Measurements from ENCODE around the gene ATP5PD.

Gene ATP5PD

DNA sequence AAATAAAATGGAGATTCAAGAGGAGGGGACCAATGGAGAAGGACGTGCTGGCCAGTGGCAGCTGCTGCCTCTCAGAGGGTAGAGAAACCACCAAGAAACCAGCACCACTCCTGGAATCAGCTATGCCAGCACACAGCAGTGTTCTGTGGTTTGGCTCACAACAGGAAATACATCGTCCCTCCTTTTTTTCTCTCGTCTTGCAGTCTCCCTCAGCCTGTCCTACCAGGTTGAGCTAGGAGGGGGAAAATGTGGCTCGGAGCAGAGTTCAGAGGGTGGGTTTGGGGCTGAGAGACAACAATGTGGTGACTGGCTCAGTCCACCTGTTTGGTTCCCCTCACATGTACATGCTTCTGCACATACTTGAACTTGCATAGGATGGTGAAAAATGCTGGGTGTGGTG is 21.1 kb upstream of the ATP5PD start:
- H3K27me3 Mint-ChIP-seq, result no peaks in the 10 kb centered on the region
- no peak overlapping the region for H3K4me3 Mint-ChIP-seq
- H3K27ac Mint-ChIP-seq, result peak overlapping the region; percentile 74
- peak; percentile 63 for ATAC-seq
- H3K36me3 Mint-ChIP-seq (ENCODE audit: low read depth), result peaks cover 6% of the 10 kb centered on the region
- peaks cover 34% of the 10 kb centered on the region for H3K4me1 Mint-ChIP-seq
- DNase-seq, result no peak
- H3K9me3 Mint-ChIP-seq, result no peaks in the 10 kb centered on the region

DNA sequence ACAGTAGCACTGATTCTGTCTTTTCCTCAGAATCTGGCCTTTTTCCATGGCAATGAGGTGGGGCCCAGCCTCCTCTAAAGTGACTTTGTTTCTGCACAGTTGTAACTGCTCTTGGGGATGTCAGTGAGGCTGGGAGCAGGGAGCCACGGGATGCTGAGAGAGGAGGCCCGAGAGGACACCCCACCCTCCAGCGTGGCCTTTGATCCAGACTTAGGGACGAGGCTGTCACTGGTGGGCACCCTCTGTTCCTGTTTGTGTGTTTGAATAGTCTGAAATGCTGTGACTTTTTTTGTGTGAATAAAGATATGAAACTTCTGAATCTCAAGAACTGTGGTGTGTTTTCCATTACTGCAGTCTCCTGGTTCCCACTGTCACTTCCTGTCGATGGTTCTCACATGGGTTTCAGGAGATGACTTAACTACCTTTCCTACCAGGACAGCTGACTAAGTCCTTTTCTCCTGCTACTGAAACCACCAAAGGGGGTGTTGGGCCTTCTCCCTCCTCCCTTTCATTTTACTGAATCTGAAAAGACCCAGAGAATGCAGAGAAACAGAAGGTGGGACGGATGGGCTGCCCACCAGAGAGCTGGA is 18.9 kb upstream of the ATP5PD start:
- DNase-seq (no peak), ATAC-seq (peak; percentile 76)
- Mint-ChIP-seq H3K27me3 (no peaks in the 10 kb centered on the region), H3K36me3 (ENCODE audit: low read depth) (peaks cover 12% of the 10 kb centered on the region), H3K4me3 (no peak overlapping the region), H3K9me3 (no peaks in the 10 kb centered on the region), H3K4me1 (peaks cover 34% of the 10 kb centered on the region), H3K27ac (peak overlapping the region; percentile 58)

DNA sequence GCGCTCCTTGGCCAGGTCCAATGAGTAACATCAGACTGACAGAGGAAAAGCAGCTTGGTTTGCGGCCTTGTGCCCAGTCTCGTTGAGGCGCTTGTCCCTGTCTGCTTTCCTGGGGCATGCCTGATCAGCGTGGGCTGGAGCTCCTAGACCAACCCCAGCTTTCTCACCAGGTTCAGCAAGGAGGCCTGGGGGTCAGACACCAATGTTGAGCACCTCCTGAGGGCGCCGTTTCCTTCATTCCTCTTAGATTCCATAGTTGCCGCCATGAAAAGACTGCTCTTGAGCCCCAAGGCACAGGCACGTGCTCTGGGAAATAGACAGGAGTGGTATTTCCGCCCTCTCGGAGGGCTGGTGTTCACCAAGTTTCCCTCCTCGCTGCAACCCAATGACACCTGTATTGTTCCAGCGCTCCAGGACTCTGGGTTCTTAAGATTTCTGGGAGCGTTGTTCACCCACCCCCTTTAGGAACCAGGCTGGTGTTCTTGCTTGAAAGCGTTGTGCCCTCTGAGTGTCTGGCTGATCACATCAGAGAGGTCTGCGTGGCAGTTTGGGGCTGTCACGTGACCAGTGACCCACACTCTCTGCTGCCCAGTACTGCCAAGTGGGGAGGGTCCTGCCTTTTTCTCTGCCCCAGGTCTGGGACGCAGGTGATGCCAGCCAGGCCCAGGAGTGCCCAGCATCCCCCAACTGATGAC is 18.2 kb upstream of the ATP5PD start:
- Mint-ChIP-seq H3K9me3 (no peaks in the 10 kb centered on the region), H3K4me3 (no peak overlapping the region), H3K36me3 (ENCODE audit: low read depth) (peaks cover 14% of the 10 kb centered on the region), H3K4me1 (peaks cover 34% of the 10 kb centered on the region), H3K27ac (peak overlapping the region; percentile 58), H3K27me3 (no peaks in the 10 kb centered on the region)
- DNase-seq (no peak), ATAC-seq (no peak)

DNA sequence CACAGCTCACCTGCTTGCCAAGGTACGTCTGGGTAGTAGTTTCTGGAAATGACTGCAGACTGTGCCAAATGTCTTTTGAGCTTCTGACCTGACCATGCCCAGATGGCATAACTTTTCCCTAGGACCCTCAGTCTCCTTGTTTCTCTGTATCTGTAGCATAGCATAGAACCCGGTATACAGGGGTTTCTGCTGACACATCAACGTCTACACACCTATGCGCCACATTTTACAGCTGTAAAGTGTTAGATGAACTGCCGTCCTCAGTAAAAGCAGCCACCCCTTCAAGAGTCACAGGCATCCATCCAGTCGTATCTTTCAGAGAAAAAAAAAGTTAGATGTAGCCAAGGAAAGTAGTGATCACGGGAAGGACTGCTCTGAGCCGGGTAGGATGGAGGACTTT is 17.7 kb upstream of the ATP5PD start:
- H3K4me3 Mint-ChIP-seq, result no peak overlapping the region
- no peaks in the 10 kb centered on the region for H3K9me3 Mint-ChIP-seq
- H3K27ac Mint-ChIP-seq, result no peak overlapping the region
- peaks cover 19% of the 10 kb centered on the region for H3K36me3 Mint-ChIP-seq (ENCODE audit: low read depth)
- H3K27me3 Mint-ChIP-seq, result no peaks in the 10 kb centered on the region
- no peak for DNase-seq
- H3K4me1 Mint-ChIP-seq, result peaks cover 34% of the 10 kb centered on the region
- ATAC-seq, result no peak

DNA sequence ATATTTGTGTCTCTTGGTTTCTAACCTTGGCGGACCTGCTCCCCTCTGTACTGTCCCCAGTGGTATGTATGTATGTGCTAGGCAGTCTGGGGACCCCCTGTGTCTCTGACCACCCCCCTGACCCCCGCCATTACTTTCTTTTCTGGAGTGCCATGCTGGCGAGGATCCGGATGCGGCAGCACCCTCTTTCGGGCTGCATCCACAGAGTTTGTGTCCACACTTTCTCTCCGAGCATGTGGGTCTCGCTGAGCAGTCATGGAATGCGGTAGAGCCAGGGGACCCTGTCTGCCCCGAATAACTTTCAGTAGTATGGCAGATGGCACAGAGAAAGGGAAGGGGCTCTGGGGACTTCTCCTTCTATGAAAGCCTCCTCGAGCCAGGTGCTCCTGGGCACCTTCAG is 17.3 kb upstream of the ATP5PD start:
- H3K9me3 Mint-ChIP-seq, result no peaks in the 10 kb centered on the region
- peaks cover 34% of the 10 kb centered on the region for H3K4me1 Mint-ChIP-seq
- H3K27me3 Mint-ChIP-seq, result no peaks in the 10 kb centered on the region
- peaks cover 20% of the 10 kb centered on the region for H3K36me3 Mint-ChIP-seq (ENCODE audit: low read depth)
- ATAC-seq (no peak), DNase-seq (no peak)
- no peak overlapping the region for H3K27ac Mint-ChIP-seq
- no peak overlapping the region for H3K4me3 Mint-ChIP-seq

DNA sequence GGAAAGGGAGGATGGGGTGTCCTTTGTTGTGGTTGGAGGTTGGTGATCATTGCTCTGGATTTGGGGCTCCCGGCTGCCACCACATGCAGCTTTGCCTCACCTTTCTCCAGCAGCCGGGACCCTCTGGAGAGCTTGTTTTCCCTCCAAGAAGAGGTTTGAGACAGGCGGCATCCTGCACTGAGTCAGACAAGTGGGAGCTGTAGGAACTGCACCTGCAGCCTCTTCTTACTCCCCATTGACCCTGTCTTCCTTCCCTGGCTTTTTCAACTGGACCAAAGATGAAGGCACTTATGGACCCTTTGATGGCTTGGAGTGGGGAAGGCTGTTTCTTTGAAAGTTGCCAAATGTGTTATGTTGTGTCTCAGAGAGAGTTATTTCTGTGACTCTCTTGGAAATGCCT is 16.9 kb upstream of the ATP5PD start:
- no peak for DNase-seq
- H3K27ac Mint-ChIP-seq, result no peak overlapping the region

DNA sequence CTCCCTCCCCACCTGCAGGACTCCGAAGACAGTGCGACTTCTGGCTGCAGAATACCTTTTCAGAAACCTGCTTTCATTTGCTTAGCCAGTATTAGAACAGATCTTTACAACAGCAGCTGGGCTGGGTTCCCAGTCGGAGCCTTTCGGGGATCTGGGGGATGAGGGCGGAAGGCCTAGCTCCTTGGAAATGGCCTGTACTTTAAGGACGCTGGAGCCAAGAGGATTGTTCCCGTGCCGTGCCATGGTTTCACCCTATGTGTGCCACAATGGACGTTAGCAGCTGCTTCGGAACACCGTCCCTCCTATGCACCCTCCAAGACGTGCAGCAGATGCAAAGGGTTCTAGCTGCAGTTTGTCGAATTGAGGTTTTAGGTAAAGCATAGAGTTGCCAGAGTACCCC is 16.4 kb upstream of the ATP5PD start:
- no peak for ATAC-seq
- DNase-seq, result no peak
- Mint-ChIP-seq H3K4me3 (no peak overlapping the region), H3K36me3 (ENCODE audit: low read depth) (peaks cover 20% of the 10 kb centered on the region), H3K27me3 (no peaks in the 10 kb centered on the region), H3K4me1 (peaks cover 32% of the 10 kb centered on the region), H3K27ac (no peak overlapping the region), H3K9me3 (no peaks in the 10 kb centered on the region)

More for the DNA sequence above, 16.9 kb upstream of the ATP5PD start:
- Mint-ChIP-seq H3K36me3 (ENCODE audit: low read depth) (peaks cover 20% of the 10 kb centered on the region), H3K4me1 (peaks cover 32% of the 10 kb centered on the region), H3K4me3 (no peak overlapping the region), H3K27me3 (no peaks in the 10 kb centered on the region), H3K9me3 (no peaks in the 10 kb centered on the region)
- no peak for ATAC-seq

DNA sequence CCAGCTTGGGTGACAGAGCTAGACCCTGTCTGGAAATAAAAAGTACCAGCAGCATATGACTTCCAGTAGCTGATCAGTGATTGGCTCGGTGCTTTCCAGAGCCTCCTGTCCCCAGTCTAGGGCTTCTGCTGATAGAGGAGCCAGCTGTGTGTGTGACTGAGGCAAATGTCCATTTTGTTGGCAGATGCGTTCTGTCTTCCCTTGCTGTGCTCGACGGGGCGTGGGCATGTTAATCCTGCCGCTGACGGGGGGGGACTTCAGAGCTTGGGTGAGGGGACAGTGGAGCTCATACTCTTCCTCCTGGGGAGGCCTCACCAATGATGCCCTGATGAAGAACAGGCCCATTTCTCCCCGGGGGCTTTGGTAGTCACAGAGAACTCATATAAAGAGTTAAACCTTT is 14.8 kb upstream of the ATP5PD start:
- peaks cover 21% of the 10 kb centered on the region for H3K4me1 Mint-ChIP-seq
- H3K27ac Mint-ChIP-seq, result no peak overlapping the region
- H3K4me3 Mint-ChIP-seq, result no peak overlapping the region
- no peaks in the 10 kb centered on the region for H3K27me3 Mint-ChIP-seq
- ATAC-seq (no peak), DNase-seq (no peak)
- no peaks in the 10 kb centered on the region for H3K9me3 Mint-ChIP-seq
- H3K36me3 Mint-ChIP-seq (ENCODE audit: low read depth), result peaks cover 21% of the 10 kb centered on the region

DNA sequence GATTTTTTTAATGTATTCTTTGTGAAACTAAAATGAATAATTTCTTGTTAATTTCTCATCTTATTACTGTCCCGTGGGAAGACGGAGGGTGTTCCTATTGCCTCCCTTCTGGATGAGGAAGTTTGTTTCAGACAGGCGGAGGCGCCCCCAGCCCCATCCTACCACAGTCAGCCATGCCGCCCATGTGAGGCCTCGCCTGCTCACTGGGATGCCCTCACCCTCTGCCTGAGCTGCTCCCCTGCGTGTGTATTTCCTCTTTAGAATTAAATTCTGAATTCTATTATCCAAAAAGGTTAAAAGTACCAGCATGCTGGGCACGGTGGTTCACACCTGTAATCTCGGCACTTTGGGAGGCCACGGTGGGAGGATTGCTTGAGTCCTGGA is 14.3 kb upstream of the ATP5PD start:
- Mint-ChIP-seq H3K4me1 (peaks cover 15% of the 10 kb centered on the region), H3K27ac (no peak overlapping the region), H3K36me3 (ENCODE audit: low read depth) (peaks cover 24% of the 10 kb centered on the region), H3K27me3 (no peaks in the 10 kb centered on the region), H3K4me3 (no peak overlapping the region), H3K9me3 (no peaks in the 10 kb centered on the region)
- DNase-seq, result no peak
- no peak for ATAC-seq

DNA sequence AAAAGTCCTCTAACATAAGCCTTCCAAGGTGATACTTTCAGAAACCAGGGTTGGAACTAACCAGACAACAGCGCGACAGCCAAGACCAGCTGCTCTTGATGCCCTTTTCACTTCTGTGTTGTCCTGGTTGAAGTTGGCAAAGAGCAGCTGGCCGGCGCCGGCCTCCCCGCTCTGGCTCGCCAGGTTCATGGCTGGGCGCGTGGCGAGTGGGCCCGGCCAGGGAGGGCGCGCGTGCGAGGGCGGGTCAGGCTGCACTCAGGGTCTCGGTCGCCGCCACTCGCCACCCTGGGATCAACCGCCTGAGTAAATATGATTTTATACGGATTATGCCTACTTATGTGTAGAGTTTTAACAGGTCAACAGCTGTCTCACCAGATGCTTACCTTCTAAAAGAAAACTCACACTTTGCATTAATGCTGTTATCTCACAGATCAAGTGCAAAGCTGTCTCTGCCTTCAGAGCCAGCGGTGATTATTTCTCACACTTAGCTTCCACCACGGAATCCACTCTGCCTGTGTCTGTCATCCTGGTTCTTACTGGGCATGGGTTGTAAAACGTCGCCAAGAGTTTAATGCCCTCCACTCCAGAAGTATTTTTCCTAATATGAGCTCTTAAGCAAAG is 13.8 kb upstream of the ATP5PD start:
- no peaks in the 10 kb centered on the region for H3K9me3 Mint-ChIP-seq
- H3K4me3 Mint-ChIP-seq, result no peak overlapping the region
- peaks cover 10% of the 10 kb centered on the region for H3K4me1 Mint-ChIP-seq
- peaks cover 26% of the 10 kb centered on the region for H3K36me3 Mint-ChIP-seq (ENCODE audit: low read depth)
- no peak for DNase-seq
- ATAC-seq, result no peak
- H3K27me3 Mint-ChIP-seq, result no peaks in the 10 kb centered on the region
- no peak overlapping the region for H3K27ac Mint-ChIP-seq

DNA sequence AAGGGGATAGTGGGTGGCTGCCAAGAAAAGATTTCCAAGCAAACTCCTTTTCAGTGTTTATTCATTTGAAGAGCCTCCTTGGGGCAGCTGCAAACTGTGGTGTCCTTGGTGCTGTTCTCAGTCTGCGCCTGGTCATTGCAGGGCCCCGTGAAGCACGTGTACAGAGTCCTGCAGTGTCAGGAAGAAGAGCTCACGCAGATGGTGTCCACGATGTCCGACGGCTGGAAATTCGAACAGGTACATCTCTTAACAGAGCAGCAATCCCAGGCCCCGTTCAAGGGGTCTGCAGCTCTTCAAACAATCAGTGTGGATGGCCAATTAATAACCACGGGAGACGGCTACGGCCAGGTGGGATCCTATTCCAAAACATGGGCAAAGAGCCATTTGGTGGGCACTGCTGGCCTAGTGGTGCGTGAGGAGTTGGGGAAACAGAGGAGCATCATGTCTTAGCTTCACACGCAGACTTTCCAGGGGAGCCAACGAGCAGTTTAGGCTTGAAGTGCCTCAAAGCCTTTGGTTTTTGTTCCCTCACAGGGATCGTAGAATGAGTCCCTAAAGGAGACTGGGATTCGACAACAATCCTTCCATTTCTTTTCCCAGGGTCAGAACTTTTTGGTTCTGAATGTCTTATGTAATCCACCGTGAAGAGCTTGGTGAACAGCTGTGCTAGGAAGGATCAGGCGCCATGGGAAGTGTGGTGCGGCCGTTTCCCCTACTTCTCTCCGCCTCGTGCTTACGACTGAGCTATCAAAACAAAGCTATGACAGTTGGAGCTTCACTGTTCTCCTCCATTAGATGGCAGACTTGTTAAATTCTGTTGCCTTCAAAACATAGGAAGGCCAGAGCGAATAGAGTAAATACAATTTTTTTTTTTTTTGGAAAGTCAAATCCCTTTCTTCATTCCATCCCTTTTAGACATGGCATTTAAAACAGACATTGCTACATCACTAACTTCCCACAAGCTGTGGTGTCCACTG is 12.9 kb upstream of the ATP5PD start:
- peaks cover 2% of the 10 kb centered on the region for H3K4me1 Mint-ChIP-seq
- H3K4me3 Mint-ChIP-seq, result no peak overlapping the region
- ATAC-seq (no peak), DNase-seq (no peak)
- no peaks in the 10 kb centered on the region for H3K9me3 Mint-ChIP-seq
- no peak overlapping the region for H3K27ac Mint-ChIP-seq
- no peaks in the 10 kb centered on the region for H3K27me3 Mint-ChIP-seq
- H3K36me3 Mint-ChIP-seq (ENCODE audit: low read depth), result peaks cover 26% of the 10 kb centered on the region

DNA sequence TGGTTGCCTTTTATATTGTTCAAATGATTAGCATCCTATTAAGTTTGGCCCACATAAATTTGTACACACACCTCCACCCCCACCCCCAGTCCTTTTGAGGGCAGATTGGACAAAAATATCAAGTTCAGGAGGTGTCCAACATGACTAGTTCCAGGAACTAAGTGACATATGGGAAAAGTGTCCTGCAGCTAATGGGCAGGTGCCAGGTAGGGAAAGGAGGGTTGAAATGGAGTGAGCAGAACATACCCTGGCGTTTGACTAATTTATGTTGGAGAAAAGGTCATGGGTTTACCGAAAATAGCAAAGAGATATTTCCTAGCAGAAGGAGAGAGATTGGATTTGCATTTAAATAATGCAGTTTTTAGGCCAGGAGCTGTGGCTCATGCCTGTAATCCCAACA is 5.2 kb upstream of the ATP5PD start:
- no peaks in the 10 kb centered on the region for H3K9me3 Mint-ChIP-seq

DNA sequence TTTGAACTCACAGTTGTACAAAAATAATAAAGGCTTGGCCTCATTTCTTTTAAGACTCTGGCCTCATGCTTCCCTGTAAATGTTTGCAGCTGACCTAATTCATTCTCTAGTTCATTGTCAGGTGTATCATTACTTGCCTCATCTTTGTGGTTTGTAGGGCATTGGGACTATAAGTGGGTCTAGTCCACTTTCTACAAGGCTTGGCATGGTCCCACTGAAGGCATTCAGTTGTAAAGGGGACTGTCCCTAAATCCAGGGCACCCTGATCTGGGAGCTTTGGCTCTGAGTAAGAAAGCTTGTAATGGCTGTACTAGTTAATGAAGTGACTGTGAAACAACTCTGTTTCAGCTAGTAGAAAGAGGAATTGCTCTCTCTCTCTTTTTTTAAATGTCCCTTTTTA is 2.9 kb upstream of the ATP5PD start:
- H3K27me3 Mint-ChIP-seq, result no peaks in the 10 kb centered on the region
- no peak overlapping the region for H3K27ac Mint-ChIP-seq
- no peaks in the 10 kb centered on the region for H3K9me3 Mint-ChIP-seq
- ATAC-seq (no peak), DNase-seq (no peak)
- H3K4me3 Mint-ChIP-seq, result no peak overlapping the region
- H3K36me3 Mint-ChIP-seq (ENCODE audit: low read depth), result peaks cover 21% of the 10 kb centered on the region
- peaks cover 40% of the 10 kb centered on the region for H3K4me1 Mint-ChIP-seq

More for the DNA sequence above, 5.2 kb upstream of the ATP5PD start:
- DNase-seq, result no peak
- ATAC-seq, result no peak
- Mint-ChIP-seq H3K4me3 (no peak overlapping the region), H3K4me1 (peaks cover 24% of the 10 kb centered on the region), H3K27ac (no peak overlapping the region), H3K36me3 (ENCODE audit: low read depth) (peaks cover 29% of the 10 kb centered on the region), H3K27me3 (no peaks in the 10 kb centered on the region)

DNA sequence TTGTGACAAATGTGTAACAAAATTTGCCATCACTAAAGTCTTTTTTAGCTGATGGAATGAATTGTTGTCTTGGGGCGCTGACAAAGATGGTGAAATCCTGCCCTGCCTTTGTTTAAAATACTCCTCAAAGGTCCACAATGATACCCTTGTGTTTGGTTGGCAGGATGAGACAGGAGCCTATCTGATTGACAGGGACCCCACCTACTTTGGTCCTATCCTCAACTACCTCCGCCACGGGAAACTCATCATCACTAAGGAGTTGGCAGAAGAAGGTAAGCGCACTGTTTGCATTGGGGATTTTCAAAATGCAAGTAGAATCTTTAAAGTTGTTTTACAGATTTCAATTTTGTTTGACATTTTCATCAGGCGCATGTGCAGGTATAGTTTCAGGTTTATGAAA is 2.3 kb upstream of the ATP5PD start:
- no peaks in the 10 kb centered on the region for H3K27me3 Mint-ChIP-seq
- no peaks in the 10 kb centered on the region for H3K9me3 Mint-ChIP-seq
- peaks cover 40% of the 10 kb centered on the region for H3K4me1 Mint-ChIP-seq
- DNase-seq (no peak), ATAC-seq (no peak)
- peak overlapping the region; percentile 33 for H3K27ac Mint-ChIP-seq
- peaks cover 17% of the 10 kb centered on the region for H3K36me3 Mint-ChIP-seq (ENCODE audit: low read depth)
- peak overlapping the region; percentile 89 for H3K4me3 Mint-ChIP-seq

Measured in activated naive CD8-positive, alpha-beta T cell treated with anti-CD3 and anti-CD28 coated beads, Interleukin-2, amount 50 U/mL, for 24 hours (primary cell).